AG04450 (cell line): ENCODE data around the gene RFPL1. TPM values are rescaled to one million over a fixed set of nuclear protein-coding genes. Genes with fewer than 3 reads are reported as not detected.
"Not testable (repeated sequence)": the region's sequence is repeated elsewhere in the genome, so short reads cannot be mapped to it uniquely, and the experiment has no call there.

Source experiments
- CTCF ChIA-PET: fragments of 300-600, 350-600 bp; formaldehyde crosslinking; extraction: SDS; loops from one replicate; lab custom pipeline; 2022; ENCODE audit warnings: antibody characterized with exemption, inconsistent platforms; lab: Charles Lee
- POLR2A ChIA-PET: fragments of 350-600 bp; formaldehyde crosslinking; extraction: SDS; loops from one replicate; lab custom pipeline; 2021; ENCODE audit warnings: antibody characterized with exemption, inconsistent platforms; lab: Yijun Ruan, JAX
- DNase-seq: peaks from one replicate; pipeline ENCODE4 v3.0.0-alpha.2; 2011; ENCODE audit warnings: low read depth, low spot score
- H3K27ac ChIP-seq: one replicate; pipeline ENCODE4 v1.5.1; 2012; ENCODE audit warnings: low read depth, low read length, control low read depth
- H3K27me3 ChIP-seq: one replicate; pipeline ENCODE4 v1.6.0; 2012; ENCODE audit warnings: low read length; ENCODE audit not compliant: control insufficient read depth, insufficient read depth
- H3K4me3 ChIP-seq: 2 replicates; pipeline ENCODE4 v1.5.1; 2011; ENCODE audit warnings: mild to moderate bottlenecking, low read depth, low read length, control low read depth
- H3K9me3 ChIP-seq: 2 replicates; pipeline ENCODE4 v1.5.1; 2012; ENCODE audit warnings: low read length; ENCODE audit not compliant: control insufficient read depth, insufficient read depth
- CTCF ChIP-seq: IDR thresholded peaks from 2 replicates; pipeline ENCODE4 v1.5.1; 2011; ENCODE audit warnings: low read depth, low read length, control low read depth, inconsistent platforms
- polyA plus RNA-seq: library from polyadenylated mRNA; depleted of rRNA; stranded (reverse); fragments of >200 nt; gene quantifications from 2 replicates; pipeline ENCODE4 v1.2.3, GENCODE V29; 2011

Gene RFPL1
- polyA plus RNA-seq, 1 experiment: not detected

DNA sequence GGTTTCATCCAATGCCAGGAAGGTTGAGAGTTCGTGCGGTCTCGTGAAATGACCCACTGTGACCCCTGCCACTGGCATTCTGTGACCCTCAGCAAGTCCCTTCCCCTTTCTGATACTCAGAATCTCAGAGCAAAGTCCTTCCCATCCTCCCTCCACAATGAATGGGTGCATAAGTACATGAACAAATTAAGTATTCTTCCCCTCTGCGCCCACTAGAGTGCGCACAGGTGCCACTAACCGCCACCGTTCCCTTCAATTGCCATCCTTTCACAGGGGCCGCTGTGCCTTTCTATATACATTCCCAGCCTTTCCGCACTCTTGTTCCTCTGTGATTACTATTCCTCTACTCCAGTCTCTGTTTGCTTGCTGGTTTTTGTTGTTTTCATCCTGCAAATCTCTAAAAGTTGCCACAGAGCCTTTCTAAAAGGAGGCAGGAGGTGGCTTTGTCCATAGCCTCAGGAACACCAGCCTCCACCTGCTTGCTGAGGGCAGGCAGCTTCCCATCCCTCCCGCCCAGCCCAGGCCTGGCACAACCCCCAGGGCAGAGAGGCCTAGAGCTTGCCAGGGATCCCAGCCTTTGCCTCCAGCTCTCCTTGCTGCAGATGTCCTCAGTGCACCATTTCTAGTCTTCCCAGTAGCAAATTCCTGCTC, 43.3 kb upstream of the RFPL1 start:
- POLR2A ChIA-PET: no interaction called here
- Histone ChIP-seq H3K9me3 (no peaks in the 10 kb centered on the region), H3K27ac (no peak overlapping the region), H3K4me3 (no peak overlapping the region), H3K27me3 (peaks cover 12% of the 10 kb centered on the region)
- DNase-seq: peak; percentile 46
- peak; percentile 90 for TF ChIP-seq CTCF
- CTCF ChIA-PET: interaction anchor here (0.6 to 3.3 kb wide), 6 partner anchors 20 to 896 kb away, joined by 3 to 25 read pairs (median 4); no protein-coding TSS in a partner anchor

GRCh38 chr22:29396126-29396525, 42.3 kb upstream of the RFPL1 start:
- DNase-seq: no peak
- no peak for TF ChIP-seq CTCF
- no peak overlapping the region for H3K4me3 ChIP-seq
- POLR2A ChIA-PET: no interaction called here
- CTCF ChIA-PET: interaction anchor here (3.3 kb wide), 1 partner anchor 128 kb away, joined by 25 read pairs; no protein-coding TSS in a partner anchor
- no peak overlapping the region for H3K27ac ChIP-seq
- H3K27me3 ChIP-seq: peaks cover 12% of the 10 kb centered on the region
- no peaks in the 10 kb centered on the region for H3K9me3 ChIP-seq

GRCh38 chr22:29397791-29398190, 40.6 kb upstream of the RFPL1 start:
- CTCF ChIA-PET: no interaction called here
- no peaks in the 10 kb centered on the region for H3K9me3 ChIP-seq
- no peak for DNase-seq
- POLR2A ChIA-PET: no interaction called here
- no peak for TF ChIP-seq CTCF
- peaks cover 14% of the 10 kb centered on the region for H3K27me3 ChIP-seq
- no peak overlapping the region for H3K27ac ChIP-seq
- no peak overlapping the region for H3K4me3 ChIP-seq

- POLR2A ChIA-PET: no interaction called here
- no peak overlapping the region for H3K4me3 ChIP-seq
- H3K27me3 ChIP-seq: peaks cover 14% of the 10 kb centered on the region
- CTCF ChIA-PET: no interaction called here
- no peak for DNase-seq
- no peak for TF ChIP-seq CTCF
- no peaks in the 10 kb centered on the region for H3K9me3 ChIP-seq
- no peak overlapping the region for H3K27ac ChIP-seq
These were observed 37.8 kb upstream of the RFPL1 start for GRCh38 chr22:29400576-29400975.

DNA sequence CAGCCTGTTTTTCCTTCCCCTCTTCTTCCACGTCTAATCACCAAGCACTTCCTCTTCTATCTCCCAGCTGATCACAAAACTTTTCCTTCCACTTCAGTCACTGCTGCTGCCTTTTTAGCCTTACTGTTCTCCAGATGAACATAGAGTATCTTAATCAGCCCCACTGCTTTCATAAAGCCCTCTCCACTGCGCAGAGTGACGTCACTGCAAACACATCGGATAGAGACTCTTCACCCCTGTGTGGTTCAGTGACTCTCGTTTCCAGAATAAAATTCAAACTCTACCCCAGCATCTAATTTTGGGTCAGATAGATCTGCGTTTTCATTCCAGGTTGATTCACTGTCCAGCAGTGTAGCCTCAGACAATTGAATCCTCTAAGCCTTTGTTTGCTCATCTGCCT, 36.8 kb upstream of the RFPL1 start:
- H3K27me3 ChIP-seq: peaks cover 14% of the 10 kb centered on the region
- CTCF ChIA-PET: interaction anchor here (0.9 kb wide), 1 partner anchor 123 kb away, joined by 3 read pairs; no protein-coding TSS in a partner anchor
- H3K27ac ChIP-seq, DNase-seq, POLR2A ChIA-PET, H3K9me3 ChIP-seq, H3K4me3 ChIP-seq: not testable (repeated sequence)
